Right renal cortex interstitium (tissue), 3 donors: Measurements from ENCODE around the gene THADA. TPM values are rescaled to one million over a fixed set of nuclear protein-coding genes. Genes with fewer than 3 reads are reported as not detected.

Source experiments
- DNase-seq, 3 donors: peaks; one replicate each; pipeline ENCODE4 v3.0.0-alpha.2; 2013; ENCODE audit warnings: low read depth in 3 of 3, low spot score in 2 of 3
- polyA plus RNA-seq, 3 donors: library from polyadenylated mRNA; unstranded; fragments of 120-200 nt; gene quantifications; one replicate each; pipeline ENCODE4 v1.2.1, GENCODE V29; 2013; ENCODE audit not compliant: insufficient read length in 3 of 3

THADA gene
- polyA plus RNA-seq, 3 donors = 33.6 to 35.1 (median 34.5) TPM

- no peak for DNase-seq
Observed at GRCh38 chr2:43421194-43421593, 174.6 kb downstream of the THADA start.

DNA sequence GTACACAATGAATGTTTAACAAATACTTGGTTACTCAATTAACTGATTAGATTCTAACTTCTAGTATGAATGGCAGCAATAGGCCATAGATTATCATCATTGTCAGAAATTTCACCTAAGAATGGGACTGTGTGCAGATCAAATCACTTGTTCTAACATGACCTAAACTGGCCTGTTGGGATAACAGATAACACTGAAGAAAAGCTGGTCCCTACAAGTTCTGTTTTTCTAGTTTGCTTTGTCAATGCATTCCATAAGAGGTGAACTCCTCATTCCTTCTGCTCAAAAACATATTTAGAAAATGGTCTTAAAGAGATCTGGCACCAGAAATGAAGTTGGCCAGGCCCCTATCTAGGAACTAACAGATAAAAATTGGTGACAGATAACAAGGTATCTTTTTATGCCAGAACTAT, 175.4 kb downstream of the THADA start:
- no peak for DNase-seq

GRCh38 chr2:43419876-43420275, 176.0 kb downstream of the THADA start:
- no peak for DNase-seq

GRCh38 chr2:43419243-43419642, 176.6 kb downstream of the THADA start:
- DNase-seq = no peak

- no peak for DNase-seq
Observed at GRCh38 chr2:43418680-43419079, 177.2 kb downstream of the THADA start.

DNA sequence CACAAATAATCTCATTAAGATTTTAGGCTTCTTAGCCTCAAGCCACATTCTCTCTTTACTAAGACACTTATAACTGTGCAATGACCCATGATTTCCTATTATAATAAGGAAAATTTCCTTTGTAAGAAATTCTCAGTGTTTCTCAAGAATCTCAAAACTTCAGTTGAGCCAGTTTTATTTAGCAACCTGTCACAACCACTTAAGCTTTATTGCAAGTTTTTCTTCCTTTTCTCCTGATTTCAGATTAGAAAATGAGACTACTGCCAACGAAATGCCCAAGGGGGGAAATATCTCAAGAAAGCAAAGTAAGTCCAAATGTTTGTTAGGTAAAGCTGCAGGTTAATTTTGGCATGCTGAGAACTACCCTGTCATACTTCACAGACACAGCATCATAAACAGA, 178.5 kb downstream of the THADA start:
- DNase-seq = no peak

DNA sequence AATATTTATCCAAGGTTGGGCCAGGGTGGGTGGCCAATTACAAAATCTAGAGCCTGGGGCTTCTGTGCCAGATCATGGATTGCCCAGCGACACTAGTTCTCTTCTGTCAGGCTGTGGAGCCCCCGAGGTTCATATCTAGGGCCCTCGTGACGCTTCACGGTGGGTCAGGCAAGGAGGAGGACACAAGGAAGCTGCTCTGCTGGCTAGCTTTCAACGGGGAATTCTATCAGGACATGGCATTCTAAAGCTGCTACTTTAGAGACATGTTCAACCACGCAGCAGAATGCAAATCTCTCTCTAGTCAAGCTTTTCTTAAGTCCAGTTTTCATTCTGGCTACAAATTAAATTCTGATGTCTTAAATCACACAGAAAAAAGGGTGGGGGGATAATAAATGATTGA, 180.2 kb downstream of the THADA start:
- no peak for DNase-seq

GRCh38 chr2:43414586-43415135, 181.2 kb downstream of the THADA start:
- DNase-seq = no peak

- DNase-seq = no peak
Observed at GRCh38 chr2:43414033-43414432, 181.8 kb downstream of the THADA start.

- no peak for DNase-seq
Observed at GRCh38 chr2:43412114-43412753, 183.6 kb downstream of the THADA start.

GRCh38 chr2:43410055-43410604, 185.7 kb downstream of the THADA start:
- DNase-seq = no peak

DNA sequence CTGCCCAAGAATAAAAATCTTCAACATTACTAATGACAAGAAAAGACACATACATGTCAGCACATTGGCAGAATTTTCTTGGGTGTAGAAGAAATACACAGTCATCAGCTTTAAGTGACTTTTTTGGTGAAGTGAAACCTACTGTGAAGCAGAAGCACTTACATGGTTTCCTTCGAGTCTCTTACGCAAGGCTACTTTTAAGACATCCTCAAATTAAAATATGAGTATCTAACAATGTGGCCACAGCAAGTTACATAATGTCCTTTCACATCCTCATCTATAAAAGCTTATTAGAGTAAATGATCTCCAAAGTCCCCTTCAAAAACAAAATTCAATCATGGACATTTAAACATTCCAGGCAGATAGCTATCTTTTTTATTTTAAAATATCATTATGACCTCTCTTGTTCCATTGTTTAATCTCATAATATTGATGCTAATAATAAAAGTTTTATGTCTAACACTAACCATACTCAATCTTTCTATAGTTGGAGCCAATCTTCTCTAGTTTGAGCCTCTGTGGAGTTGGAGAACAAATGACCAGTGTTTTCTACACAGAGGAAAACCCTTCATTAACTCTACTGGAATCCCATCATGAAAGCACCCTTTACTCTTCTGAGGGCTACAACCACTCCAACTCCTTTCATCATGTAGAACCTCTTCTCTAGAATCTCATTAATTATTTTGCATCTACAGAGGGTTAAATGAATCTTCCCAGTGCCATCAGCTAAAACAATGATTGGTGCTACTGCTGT, 187.3 kb downstream of the THADA start:
- DNase-seq = no peak

GRCh38 chr2:43407935-43408334, 187.9 kb downstream of the THADA start:
- DNase-seq = no peak

DNA sequence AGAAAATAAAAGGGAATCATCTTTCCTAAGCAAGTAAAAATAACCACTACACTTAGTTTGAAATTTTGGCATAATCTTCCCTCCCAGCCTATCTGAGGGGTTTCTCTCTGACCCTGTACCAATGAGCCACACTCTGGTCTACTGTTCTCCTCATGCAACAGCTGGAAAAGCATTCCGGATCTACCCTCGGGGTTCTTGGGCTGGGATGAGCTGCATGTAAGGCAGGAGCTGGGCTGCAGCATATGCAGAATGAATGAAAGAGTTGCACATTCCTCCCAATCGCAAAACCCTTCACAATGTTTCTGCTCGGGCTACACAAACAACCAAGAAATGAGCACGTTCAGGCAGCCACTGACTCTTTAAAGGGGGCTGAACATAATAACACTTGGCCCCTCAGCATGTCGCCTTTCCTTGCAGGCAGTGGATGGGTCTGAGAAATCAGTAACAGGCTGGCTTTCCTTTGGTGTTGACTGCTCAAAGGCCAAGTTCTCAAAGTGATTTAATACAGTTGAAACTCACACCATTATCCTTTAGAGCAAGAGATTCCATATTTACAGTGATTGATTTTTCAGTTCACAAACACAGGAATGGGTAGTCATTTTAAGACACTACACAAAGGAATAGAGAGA, 189.1 kb downstream of the THADA start:
- DNase-seq = no peak

DNA sequence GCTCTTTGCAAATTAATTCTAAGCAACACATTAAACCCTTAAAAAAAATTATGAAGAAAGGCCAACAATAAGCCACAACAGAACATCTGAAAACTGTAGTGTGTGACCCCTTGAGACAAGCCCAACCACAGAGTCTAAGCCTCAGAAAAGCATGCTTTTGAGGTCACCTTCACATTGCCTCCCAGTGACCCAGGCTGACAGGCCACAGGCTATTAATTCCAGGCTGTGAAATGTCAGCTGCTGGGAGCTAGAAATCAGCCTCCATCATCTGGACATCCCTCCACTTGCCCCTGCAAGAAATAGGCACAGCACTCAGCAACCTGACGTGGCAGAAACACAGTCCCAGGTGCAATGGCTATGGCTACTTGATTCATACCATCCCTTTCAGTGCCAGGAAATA, 190.0 kb downstream of the THADA start:
- DNase-seq = no peak

DNA sequence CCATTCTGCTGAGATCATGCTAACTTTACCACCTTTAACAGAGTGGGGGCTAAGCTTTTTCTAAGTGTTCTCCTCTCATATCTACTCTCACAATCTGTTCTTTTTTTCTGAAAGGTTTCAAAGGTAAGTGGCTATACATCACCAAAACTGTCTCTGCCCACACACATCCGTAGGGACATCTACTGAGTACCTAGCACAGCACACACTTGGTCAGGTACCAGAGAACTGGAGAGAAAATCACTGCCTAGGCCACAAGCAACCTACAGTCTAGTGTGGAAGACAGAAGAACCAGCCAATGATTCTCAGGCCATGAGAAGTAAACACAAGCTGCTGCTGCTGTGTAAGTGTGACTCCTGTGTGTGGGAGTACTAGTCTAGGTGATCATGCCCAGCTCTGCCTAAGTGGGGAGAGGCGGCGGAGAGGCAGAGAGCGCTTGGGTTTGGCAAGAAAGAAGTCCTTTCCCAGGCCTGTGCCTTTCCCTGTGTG, 193.3 kb downstream of the THADA start:
- DNase-seq = no peak

- DNase-seq = no peak
Observed at GRCh38 chr2:43402002-43402401, 193.8 kb downstream of the THADA start.

DNA sequence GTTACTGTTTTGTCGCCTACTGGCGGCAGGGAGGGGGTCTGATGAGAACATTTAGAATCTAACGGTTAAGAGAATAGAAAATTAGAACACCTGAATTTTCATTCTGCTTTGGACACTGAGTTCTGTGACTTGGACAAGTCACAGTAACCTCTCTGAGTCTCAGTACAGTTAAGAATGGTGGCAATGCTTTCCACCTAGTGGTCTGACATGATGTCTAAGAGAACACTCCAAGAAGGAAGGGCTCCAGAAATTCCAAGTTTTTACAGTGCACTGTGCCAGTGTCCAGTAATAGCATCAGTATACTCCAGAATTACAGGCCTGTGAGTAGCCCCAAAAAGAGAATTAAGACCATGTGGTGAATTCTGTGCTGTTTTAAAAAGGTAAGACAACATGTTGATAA, 195.3 kb downstream of the THADA start:
- no peak for DNase-seq

DNA sequence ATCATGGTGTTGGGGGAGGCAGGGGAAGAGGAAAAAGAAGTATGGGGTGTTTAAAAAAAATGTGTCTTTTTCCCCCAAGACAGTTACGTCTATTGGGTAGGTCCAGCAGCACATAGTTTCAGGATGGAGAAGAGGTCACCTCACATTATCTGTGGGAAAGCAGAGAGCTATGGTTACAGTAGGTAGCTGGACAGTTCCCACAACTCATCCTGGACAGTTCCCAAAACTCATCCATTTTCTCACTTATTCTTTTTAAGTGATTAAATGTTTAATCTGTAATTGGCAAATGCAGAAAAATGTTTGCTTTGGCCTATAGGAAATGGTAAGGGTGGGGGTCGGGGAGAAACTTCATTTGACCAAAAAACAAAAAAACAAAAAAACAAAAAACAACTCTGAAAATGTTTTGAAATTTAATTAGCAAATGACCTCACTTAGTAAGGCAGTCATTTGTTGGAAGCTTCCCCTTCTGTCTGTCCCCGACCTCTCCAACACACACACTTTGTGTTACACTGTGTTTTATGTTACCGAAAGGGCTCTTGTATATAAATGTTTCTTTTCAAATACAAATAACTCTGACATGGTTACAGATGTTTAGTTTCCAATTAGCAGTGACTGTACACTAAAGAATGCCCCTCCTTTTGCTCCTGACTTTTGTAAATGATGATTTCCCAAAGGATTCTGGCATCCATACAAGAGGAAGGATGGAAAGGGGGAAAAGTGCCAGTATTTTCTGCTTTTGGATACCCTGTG, 196.1 kb downstream of the THADA start:
- no peak for DNase-seq

- no peak for DNase-seq
Observed at GRCh38 chr2:43399098-43399497, 196.7 kb downstream of the THADA start.

- no peak for DNase-seq
Observed at GRCh38 chr2:43397821-43398220, 198.0 kb downstream of the THADA start.
